ENCODE data around the gene ZNF575. TPM values are rescaled to one million over a fixed set of nuclear protein-coding genes. Genes with fewer than 3 reads are reported as not detected.
"Not testable (repeated sequence)": the region's sequence is repeated elsewhere in the genome, so short reads cannot be mapped to it uniquely, and the experiment has no call there.

ZNF575 gene
- total RNA-seq, 1 donor from 2014 or later, result 0.72 TPM

DNA sequence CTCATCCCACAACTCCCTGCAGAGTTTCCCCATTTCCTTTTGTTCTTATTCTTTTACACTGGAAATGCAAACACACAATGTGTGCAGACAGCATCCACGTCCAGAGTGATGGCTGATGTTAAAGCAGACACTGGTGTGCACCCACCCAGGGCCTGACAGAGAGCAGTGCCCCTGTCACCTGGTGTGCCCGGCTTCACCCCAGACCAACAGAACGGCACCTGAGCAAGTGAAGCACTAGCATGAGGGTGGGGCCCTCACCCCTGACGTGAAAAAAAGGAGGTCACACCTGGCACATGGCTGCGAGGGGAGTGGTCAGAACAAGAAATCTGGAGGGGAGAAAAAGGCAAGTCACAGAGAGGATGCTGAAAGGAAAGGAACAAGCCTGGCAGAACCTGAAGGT is 12.3 kb downstream of the ZNF575 start:
- no peak for ATAC-seq

DNA sequence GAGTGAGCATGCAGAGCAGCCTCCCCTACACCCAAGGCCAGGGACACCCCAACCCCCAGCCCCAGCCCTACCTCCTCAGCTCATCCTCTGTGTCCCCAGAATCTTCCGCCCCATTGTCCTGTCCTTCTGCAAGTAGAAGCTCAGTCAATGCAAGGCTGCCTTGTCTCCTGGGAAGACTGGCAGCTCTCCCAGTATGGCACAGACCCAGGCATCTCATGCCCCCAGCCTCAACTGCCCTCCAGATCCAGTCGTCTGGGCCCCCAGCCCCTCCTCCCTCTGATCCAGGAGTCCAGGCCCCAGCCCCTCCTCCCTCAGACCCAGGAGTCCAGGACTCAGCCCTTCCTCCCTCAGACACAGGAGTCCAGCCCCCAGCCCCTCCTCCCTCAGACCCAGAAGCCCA is 13.0 kb downstream of the ZNF575 start:
- ATAC-seq, result no peak

DNA sequence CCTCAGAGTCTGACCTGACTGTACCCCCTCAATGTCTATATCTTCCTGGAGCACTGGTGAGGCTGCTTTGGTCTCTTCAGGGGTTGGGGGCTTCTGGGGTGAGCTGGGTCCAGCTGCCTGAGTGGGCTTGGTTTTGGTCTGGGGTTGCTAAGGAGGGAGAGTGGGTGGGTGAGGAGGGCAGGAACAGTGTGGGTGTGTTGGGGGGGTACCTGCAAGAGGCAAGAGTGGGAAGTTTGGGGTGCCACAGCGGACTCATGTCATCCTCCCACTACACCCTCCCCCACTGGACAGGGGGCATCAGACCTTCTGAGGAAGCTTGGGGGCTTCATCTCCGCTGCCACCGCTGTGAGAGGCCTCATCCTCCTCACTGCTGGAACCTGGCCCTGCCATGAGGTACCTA is 13.6 kb downstream of the ZNF575 start:
- no peak for ATAC-seq

DNA sequence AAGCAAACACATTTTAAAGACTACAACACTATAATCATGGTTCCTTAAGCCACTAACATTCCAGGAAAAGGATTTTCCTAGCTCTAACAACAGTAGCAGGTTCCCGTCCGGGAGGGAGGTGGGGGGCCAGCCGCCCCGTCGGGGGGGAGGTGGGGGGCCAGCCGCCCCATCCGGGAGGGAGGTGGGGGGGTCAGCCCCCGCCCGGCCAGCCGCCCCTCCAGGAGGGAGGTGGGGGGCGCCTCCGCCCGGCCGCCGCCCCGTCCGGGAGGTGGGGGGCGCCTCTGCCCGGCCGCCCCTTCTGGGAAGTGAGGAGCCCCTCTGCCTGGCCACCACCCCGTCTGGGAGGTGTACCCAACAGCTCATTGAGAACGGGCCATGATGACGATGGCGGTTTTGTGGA is 14.9 kb downstream of the ZNF575 start:
- not testable (repeated sequence) for ATAC-seq

DNA sequence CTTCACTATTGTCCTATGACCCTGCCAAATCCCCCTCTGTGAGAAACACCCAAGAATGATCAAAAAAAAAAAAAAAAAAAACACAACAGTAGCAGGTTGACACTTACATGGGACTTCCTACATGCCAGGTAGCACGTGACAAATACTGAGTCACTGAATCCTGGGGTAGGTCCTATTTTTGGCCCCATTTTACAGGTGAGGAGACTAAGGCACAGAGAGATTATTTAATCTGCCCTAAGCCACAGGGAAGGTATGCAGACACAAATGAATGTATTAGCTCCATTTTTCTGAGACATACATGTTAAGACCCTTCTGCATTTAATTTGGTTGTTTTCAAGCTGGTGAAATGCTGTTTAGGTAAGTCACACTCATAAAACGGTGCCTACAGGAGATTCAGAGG is 15.7 kb downstream of the ZNF575 start:
- ATAC-seq, result no peak

DNA sequence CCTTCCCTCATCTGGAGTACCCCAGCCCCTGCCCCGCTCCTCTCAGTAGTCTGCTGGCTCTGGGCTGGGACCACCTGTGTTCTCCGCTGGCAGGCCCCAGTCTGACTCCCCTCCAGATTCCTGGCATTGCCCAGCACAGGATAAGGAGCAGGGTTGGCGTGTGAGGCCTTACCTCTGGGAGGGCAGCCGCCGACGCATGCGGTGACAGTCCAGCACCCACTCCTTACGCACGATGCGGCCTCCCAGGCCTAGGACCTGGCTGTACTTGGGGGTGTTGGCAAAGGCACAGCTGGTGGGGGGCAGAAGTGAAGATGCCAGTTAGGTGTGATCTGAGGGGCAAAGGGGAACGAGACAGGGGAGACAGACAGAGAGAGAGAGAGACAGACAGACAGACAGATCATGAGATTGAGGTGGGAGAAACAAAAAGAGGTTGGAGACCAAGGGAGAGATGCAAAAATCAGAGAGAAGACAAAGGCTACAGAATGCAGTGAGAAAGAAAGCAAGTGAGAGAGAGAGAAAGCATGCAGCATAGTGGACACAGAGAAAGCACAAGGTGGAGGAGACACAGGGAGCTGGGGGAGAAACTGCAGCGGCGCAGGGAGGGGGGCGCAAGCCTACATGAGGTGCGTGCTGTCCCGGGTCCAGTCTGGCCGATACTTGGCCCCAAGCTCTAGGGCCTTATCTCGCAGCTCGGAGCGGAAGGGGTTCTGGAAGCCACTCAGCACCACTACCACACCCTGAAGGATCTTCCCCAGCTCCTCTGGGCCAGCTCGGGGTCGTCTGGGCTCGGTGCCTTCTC is 18.6 kb downstream of the ZNF575 start:
- ATAC-seq, result peak; percentile 14

GRCh38 chr19:43552198-43552450 is 19.1 kb downstream of the ZNF575 start:
- no peak for ATAC-seq

- ATAC-seq, result no peak
Measured at GRCh38 chr19:43552616-43553015, 19.6 kb downstream of the ZNF575 start.

- no peak for ATAC-seq
Measured at GRCh38 chr19:43553656-43554055, 20.7 kb downstream of the ZNF575 start.

DNA sequence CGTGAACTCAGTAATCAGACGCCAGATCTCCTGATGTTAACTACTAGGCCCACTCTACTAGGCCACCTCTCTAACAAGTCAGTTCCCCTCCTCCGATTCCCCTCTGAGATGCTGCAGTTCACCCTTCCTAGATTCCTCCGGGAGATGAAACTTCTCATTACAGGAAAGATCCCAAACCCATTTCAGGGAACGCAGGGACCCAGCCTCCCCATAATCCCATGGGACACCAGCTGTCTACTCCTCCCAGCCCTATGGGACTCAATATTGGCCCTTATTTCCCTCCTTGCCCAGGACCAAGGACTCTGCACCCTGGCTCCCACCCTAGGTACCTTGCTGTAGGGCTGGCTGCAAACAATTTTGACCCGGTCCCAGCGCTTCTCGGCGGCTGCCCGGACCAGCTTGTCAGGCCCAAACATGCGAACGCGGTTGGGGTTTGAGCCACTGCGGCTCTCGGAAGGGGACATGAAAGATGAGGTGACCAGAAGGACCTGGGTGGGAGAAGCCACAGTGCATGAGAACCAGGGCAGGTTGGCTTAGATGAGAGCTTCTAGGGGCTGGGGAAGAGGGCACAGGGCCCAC is 21.4 kb downstream of the ZNF575 start:
- no peak for ATAC-seq

DNA sequence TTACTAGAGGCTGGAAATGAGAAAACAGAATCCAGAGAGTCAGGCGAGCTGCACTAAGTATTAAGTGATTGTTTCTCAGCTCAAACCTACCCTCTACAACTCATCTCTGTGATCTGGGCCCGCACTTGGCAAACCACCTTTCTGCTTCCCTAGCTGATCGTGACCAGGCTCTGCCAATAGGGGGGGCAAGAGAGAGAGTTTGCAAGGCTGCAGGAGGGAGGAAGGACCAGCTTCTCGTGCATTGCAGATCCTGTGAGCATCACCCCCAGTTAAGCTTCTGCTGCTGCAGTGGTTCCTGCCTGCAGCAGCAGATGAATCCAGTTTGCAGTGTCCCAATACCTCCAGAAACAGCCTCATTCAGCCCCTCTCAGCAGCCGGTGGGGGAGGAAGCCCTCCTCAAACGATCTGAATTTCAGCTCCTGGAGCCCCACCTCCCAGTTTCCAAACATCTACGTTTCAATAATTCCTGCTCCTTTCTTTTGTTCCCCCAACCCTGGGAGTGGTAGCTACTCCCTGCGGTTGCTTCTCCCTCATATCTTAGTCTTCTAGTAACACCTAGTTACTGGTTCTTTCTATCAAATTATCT is 22.3 kb downstream of the ZNF575 start:
- peak; percentile 61 for ATAC-seq

DNA sequence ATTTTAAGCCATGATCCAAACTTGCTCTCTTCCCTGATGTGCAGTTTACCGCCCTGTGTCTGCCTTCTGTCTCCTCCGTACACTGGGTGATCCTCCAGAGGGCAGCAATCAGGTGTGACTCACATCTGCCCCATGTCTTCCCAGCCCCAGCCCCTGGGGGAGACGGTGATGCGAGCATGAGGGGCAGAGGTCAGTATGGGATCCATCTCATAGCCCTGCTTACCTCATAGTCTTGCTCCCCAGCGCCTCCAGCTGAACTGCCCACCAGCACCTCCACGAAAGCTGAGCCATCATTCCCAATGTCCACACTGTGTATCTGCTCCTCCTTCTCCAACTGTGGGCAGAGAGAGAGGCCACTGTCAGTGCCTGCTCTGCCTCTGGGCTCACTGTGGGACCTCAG is 27.7 kb downstream of the ZNF575 start:
- no peak for ATAC-seq

GRCh38 chr19:43561139-43561970 is 28.4 kb downstream of the ZNF575 start:
- ATAC-seq, result no peak

DNA sequence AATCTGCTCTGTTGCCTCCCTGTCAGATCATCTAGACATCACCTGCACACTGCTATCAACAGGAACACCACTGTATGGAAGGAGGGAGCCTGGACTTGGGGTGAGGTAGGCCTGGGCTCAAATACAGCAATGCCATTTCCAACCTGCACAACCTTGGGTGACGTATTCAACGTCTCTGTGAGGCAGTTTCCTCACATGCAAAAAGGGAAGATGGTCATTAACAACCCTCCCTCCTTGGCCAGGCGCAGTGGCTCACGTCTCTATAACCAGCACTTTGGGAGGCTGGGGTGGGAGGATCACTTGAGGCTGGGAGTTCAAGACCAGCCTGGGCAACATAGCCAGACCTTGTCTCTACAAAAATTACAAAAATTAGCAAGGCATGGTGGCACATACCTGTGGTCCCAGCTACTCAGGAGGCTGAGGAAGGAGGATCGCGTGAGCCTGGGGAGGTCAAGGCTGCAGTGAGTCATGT is 29.3 kb downstream of the ZNF575 start:
- peak; percentile 17 for ATAC-seq

- peak; percentile 71 for ATAC-seq
Measured at GRCh38 chr19:43562698-43563241, 29.8 kb downstream of the ZNF575 start.

GRCh38 chr19:43563816-43564457 is 30.9 kb downstream of the ZNF575 start:
- no peak for ATAC-seq

DNA sequence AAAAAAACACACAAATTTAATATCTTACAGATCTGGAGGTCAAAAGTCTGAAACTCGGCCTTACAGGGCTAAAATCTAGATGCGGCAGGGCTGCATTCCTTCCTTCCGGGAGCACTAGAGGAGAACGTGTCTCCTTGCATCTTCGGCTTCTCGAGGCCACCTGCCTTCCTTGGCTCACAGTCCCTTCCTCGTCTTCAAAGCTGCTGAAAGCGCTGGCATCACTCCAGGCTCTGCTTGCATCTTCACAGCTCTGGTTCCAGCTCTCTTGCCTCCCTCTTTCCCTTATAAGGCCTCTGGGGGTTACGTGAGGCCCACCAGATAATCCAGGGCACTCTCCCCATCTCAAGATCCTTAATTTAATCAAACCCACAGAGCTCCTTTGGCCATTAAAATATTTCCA is 31.8 kb downstream of the ZNF575 start:
- no peak for ATAC-seq

DNA sequence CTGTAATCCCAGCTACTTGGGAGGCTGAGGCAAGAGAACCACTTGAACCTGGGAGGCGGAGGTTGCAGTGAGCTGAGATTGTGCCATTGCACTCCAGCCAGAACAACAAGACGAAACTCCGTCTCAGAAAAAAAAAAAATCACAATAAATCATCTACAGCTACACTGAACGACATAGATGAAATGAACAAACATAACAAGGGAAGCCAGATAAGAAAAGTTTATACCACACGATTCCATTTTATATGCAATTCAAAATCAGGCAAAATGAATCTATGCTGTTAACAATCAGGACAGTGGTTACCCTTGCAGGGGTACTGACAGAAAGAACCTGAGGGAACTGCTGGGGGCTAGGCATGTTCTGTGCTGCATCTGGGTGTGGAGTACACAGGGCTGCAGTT is 36.7 kb downstream of the ZNF575 start:
- ATAC-seq, result peak; percentile 12

- ATAC-seq, result peak; percentile 36
Measured at GRCh38 chr19:43570174-43570791, 37.3 kb downstream of the ZNF575 start.

DNA sequence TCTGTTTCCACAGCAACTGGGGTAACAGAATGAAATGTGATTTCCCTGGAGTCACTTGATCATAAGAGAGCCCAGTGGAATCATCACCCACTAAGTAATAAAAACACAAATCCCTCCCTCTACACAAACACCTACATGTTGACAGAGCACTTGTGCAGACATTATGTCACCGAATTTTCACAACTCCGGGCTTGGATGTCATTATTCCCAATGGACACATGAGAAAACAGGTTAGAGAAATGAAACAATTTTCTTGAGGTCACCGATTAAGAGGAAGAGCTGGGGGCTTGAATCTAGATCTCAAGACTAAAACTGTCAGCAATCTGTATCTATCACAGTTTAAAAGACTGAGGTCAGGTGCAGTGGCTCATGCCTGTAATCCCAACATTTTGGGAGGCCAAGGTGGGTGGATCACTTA is 39.2 kb downstream of the ZNF575 start:
- no peak for ATAC-seq

- ATAC-seq, result no peak
Measured at GRCh38 chr19:43574424-43575155, 41.6 kb downstream of the ZNF575 start.

Data from esophagus mucosa (tissue), 1 donor.